Panc1 (cell line): Measurements from ENCODE around the gene ETNK2. TPM values are rescaled to one million over a fixed set of nuclear protein-coding genes. Genes with fewer than 3 reads are reported as not detected.

Experiments
- ATAC-seq: fragments of 200-7000 bp; cut with Tn5 transposase; 2 replicates; pipeline ENCODE4 v1.9.1; 2020; ENCODE audit warnings: mild to moderate bottlenecking, moderate library complexity
- BruUV-seq: library from RNA; stranded (reverse); fragments of 400-500 nt; replicated peaks from 2 replicates; lab custom pipeline; 2021; lab: Mats Ljungman, UMichigan
- CTCF ChIA-PET: fragments of 300-600 bp; sonication (Branson Sonifier 250); formaldehyde crosslinking; loops from one replicate; lab custom pipeline; 2022; ENCODE audit warnings: antibody characterized with exemption; lab: Charles Lee
- POLR2A ChIA-PET: fragments of 300-600 bp; sonication (Branson Sonifier 250); formaldehyde crosslinking; loops from one replicate; lab custom pipeline; 2022; ENCODE audit warnings: antibody characterized with exemption; lab: Charles Lee
- DNase-seq: peaks from one replicate; pipeline ENCODE4 v3.0.0-alpha.2; 2010; ENCODE audit warnings: low read depth, low spot score
- H3K27ac ChIP-seq: 2 replicates; pipeline ENCODE4 v1.5.1; 2011; ENCODE audit warnings: mild to moderate bottlenecking, low read length, inconsistent platforms
- H3K27me3 ChIP-seq: fragments of 200-500 bp; sonication (Bioruptor generic); 2 replicates; pipeline ENCODE4 v1.6.0; 2014; ENCODE audit warnings: low read length, inconsistent platforms; ENCODE audit not compliant: control insufficient read depth, insufficient read depth
- H3K36me3 ChIP-seq: fragments of 200-500 bp; sonication (Bioruptor generic); 2 replicates; pipeline ENCODE4 v1.5.1; 2014; ENCODE audit warnings: inconsistent platforms, mild to moderate bottlenecking, low read length, moderate library complexity; ENCODE audit not compliant: control insufficient read depth, insufficient read depth
- H3K4me1 ChIP-seq: 2 replicates; pipeline ENCODE4 v1.5.1; 2011; ENCODE audit warnings: inconsistent platforms, mild to moderate bottlenecking, low read length, moderate library complexity; ENCODE audit not compliant: control insufficient read depth, insufficient read depth
- H3K4me3 ChIP-seq, 2 experiments: 2 replicates each; pipeline ENCODE4 v1.5.1; 2011 to 2012; ENCODE audit warnings: low read depth in 2 of 2, low read length in 2 of 2, mild to moderate bottlenecking in 2 of 2, inconsistent platforms in 1 of 2, moderate library complexity in 1 of 2
- H3K9me3 ChIP-seq: fragments of 200-500 bp; sonication (Bioruptor generic); 2 replicates; pipeline ENCODE4 v1.5.1; 2014; ENCODE audit warnings: low read depth, mild to moderate bottlenecking, inconsistent platforms, low read length, moderate library complexity; ENCODE audit not compliant: control insufficient read depth, insufficient read depth
- CTCF ChIP-seq: fragments of 450-650 bp; IDR thresholded peaks from 2 replicates; pipeline ENCODE4 v1.5.1; 2017; ENCODE audit warnings: mild to moderate bottlenecking
- POLR2AphosphoS5 ChIP-seq: IDR thresholded peaks from 2 replicates; pipeline ENCODE4 v1.6.1; 2012; ENCODE audit warnings: mild to moderate bottlenecking, low read depth, low read length, moderate library complexity
- REST ChIP-seq, 2 experiments: IDR thresholded peaks; 2 replicates each; pipeline ENCODE4 v1.6.1; 2011 to 2012; ENCODE audit warnings: low read depth in 2 of 2, control low read depth in 1 of 2, low read length in 1 of 2, mild to moderate bottlenecking in 1 of 2, moderate library complexity in 1 of 2; ENCODE audit not compliant: insufficient read depth in 1 of 2
- SIN3A ChIP-seq: IDR thresholded peaks from 2 replicates; pipeline ENCODE4 v1.6.1; 2012; ENCODE audit warnings: low read depth, mild to moderate bottlenecking, low read length, moderate library complexity, borderline replicate concordance; ENCODE audit not compliant: insufficient read depth
- TCF7L2 ChIP-seq: IDR thresholded peaks from 2 replicates; pipeline ENCODE4 v1.6.1; 2011; ENCODE audit warnings: mild to moderate bottlenecking, low read depth, low read length, inconsistent platforms
- in situ Hi-C: cut with HindIII; loops from 2 replicates; pipeline ENCODE4 v1.10.0; 2016; ENCODE audit warnings: low sequenced_read_pairs, low pct_unique_long_range_greater_than_20kb
- intact Hi-C: fragments of 100-400 bp; cut with micrococcal nuclease; formaldehyde crosslinking; loops from one replicate; pipeline ENCODE4 v1.10.0; 2022; ENCODE audit not compliant: unreplicated experiment
- total RNA-seq: library from RNA; stranded (reverse); gene quantifications from one replicate; pipeline ENCODE4 v1.2.1, GENCODE V29; 2021; ENCODE audit not compliant: unreplicated experiment

The ETNK2 gene
- total RNA-seq, 1 experiment from 2014 or later: 6.7 TPM

GRCh38 chr1:204132718-204133117, 19.1 kb downstream of the ETNK2 start:
- no TSS peak for BruUV-seq
- Histone ChIP-seq H3K36me3 (no peaks in the 10 kb centered on the region), H3K27ac (no peak overlapping the region), H3K4me3 (no peak overlapping the region), H3K4me1 (peaks cover 24% of the 10 kb centered on the region), H3K27me3 (no peaks in the 10 kb centered on the region), H3K9me3 (no peaks in the 10 kb centered on the region)
- CTCF ChIA-PET: interaction anchor here (0.7 kb wide), 2 partner anchors 29 to 274 kb away, joined by 3 to 4 read pairs; no protein-coding TSS in a partner anchor
- ATAC-seq (no peak), DNase-seq (no peak)
- no peak for TF ChIP-seq CTCF
- no peak for TF ChIP-seq REST (IDR thresholded peaks at IDR 0.05; ENCODE audit: insufficient read depth in 1 of 2, low read depth in 2 of 2, low read length in 1 of 2)
- no peak for TF ChIP-seq TCF7L2
- TF ChIP-seq POLR2AphosphoS5: no peak
- TF ChIP-seq SIN3A: no peak
- in situ Hi-C loops (loop anchor here (25.0 kb wide), 1 partner anchor 270 kb away; the partner anchor contains the start of gene SNRPE), intact Hi-C loops (no loop called here)
- POLR2A ChIA-PET: interaction anchor here (0.8 kb wide), 1 partner anchor 264 kb away, joined by 3 read pairs; no protein-coding TSS in a partner anchor

GRCh38 chr1:204131978-204132377, 19.9 kb downstream of the ETNK2 start:
- no peaks in the 10 kb centered on the region for H3K9me3 ChIP-seq
- no peak for TF ChIP-seq TCF7L2
- CTCF ChIA-PET: interaction anchor here (0.6 to 0.7 kb wide), 2 partner anchors 274 to 344 kb away, joined by 3 to 4 read pairs; no protein-coding TSS in a partner anchor
- H3K27me3 ChIP-seq: no peaks in the 10 kb centered on the region
- in situ Hi-C loops: loop anchor here (25.0 kb wide), 1 partner anchor 270 kb away; the partner anchor contains the start of gene SNRPE
- no peak for DNase-seq
- no peak overlapping the region for H3K4me3 ChIP-seq
- no TSS peak for BruUV-seq
- intact Hi-C loops: no loop called here
- H3K4me1 ChIP-seq: peaks cover 25% of the 10 kb centered on the region
- no peak for ATAC-seq
- H3K36me3 ChIP-seq: no peaks in the 10 kb centered on the region
- POLR2A ChIA-PET: no interaction called here
- no peak overlapping the region for H3K27ac ChIP-seq
